Measurements from ENCODE around the gene PYCARD. TPM values are rescaled to one million over a fixed set of nuclear protein-coding genes. Genes with fewer than 3 reads are reported as not detected.
"Not testable (repeated sequence)": the region's sequence is repeated elsewhere in the genome, so short reads cannot be mapped to it uniquely, and the experiment has no call there.

PYCARD gene
- total and polyA plus RNA-seq, 9 donors: 1.8 to 35.8 (median 20.2) TPM

- TF ChIP-seq, protein P1, sequence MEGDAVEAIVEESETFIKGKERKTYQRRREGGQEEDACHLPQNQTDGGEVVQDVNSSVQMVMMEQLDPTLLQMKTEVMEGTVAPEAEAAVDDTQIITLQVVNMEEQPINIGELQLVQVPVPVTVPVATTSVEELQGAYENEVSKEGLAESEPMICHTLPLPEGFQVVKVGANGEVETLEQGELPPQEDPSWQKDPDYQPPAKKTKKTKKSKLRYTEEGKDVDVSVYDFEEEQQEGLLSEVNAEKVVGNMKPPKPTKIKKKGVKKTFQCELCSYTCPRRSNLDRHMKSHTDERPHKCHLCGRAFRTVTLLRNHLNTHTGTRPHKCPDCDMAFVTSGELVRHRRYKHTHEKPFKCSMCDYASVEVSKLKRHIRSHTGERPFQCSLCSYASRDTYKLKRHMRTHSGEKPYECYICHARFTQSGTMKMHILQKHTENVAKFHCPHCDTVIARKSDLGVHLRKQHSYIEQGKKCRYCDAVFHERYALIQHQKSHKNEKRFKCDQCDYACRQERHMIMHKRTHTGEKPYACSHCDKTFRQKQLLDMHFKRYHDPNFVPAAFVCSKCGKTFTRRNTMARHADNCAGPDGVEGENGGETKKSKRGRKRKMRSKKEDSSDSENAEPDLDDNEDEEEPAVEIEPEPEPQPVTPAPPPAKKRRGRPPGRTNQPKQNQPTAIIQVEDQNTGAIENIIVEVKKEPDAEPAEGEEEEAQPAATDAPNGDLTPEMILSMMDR (IDR thresholded peaks at IDR 0.05): no peak
- TF ChIP-seq EP300 (IDR thresholded peaks at IDR 0.05): no peak
- no peak for TF ChIP-seq POLR2A (IDR thresholded peaks at IDR 0.05)
- intact Hi-C loops (cut with DNase I): no loop called here
- H3K27me3 ChIP-seq: no peaks in the 10 kb centered on the region
- no peaks in the 10 kb centered on the region for H3K36me3 ChIP-seq
- H3K4me3 ChIP-seq: no peak overlapping the region
- WGBS, 3 donors: 72 to 78% (median 76%) methylated on average over 3 of the region's 3 CpGs
- H3K9me3 ChIP-seq: no peaks in the 10 kb centered on the region
- DNase-seq: no peak
- H3K4me1 ChIP-seq (ENCODE audit: insufficient read depth): peaks cover 4% of the 10 kb centered on the region
- no peak overlapping the region for H3K27ac ChIP-seq
Observed at GRCh38 chr16:31177136-31177535, 25.4 kb downstream of the PYCARD start.

DNA sequence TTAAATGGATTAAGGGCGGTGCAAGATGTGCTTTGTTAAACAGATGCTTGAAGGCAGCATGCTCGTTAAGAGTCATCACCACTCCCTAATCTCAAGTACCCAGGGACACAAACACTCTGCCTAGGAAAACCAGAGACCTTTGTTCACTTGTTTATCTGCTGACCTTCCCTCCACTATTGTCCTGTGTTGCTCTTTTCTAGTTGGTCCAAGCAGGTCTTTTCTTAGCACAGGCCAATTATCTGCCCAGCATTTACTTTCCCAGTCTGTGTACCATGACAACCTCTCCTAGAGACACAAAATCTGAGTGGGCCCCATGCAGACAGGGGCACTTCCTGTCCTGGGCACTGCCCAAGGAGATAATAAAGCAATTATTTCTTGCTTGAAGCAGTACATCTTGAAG lies 32.5 kb downstream of the PYCARD start:
- 14 to 33% methylated on average over 1 to 2 of the region's 2 CpGs; no CpG with 5 or more reads in 1 of the 3 donors for WGBS, 3 donors
- H3K36me3 ChIP-seq: not testable (repeated sequence)

DNA sequence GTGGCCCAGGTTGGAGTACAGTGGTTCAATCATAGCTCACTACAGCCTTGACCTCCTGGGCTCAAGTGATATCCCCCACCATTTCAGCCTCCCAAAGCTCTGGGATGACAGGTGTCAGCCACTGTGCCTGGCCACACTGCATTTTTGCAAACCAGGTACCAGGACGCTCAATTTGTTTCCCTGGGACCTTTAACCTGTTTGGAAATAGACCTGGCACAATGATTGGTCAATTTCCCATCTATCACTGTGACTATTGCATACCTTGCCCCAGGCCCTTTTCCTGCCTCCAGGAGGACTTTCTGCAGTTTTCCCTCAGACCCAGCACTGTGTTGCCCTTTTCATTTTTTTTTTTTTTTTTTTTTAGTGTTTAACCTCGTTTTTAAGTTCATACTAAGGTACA lies 33.7 kb downstream of the PYCARD start:
- intact Hi-C loops (cut with DNase I): loop anchor here in 1 of 4 donors (5.0 kb wide), 1 partner anchor 263 kb away; no protein-coding TSS in a partner anchor
- 57 to 74% (median 64%) methylated on average over 2 of the region's 2 CpGs for WGBS, 3 donors
- no peak overlapping the region for H3K4me3 ChIP-seq
- DNase-seq: no peak
- no peaks in the 10 kb centered on the region for H3K4me1 ChIP-seq (ENCODE audit: insufficient read depth)
- no peaks in the 10 kb centered on the region for H3K36me3 ChIP-seq
- no peaks in the 10 kb centered on the region for H3K9me3 ChIP-seq
- no peak overlapping the region for H3K27ac ChIP-seq
- TF ChIP-seq EP300 (IDR thresholded peaks at IDR 0.05) (no peak), POLR2A (IDR thresholded peaks at IDR 0.05) (no peak)
- TF ChIP-seq, protein P1 (IDR thresholded peaks at IDR 0.05): no peak
- H3K27me3 ChIP-seq: no peaks in the 10 kb centered on the region

More for the DNA sequence above, 32.5 kb downstream of the PYCARD start:
- H3K9me3 ChIP-seq; intact Hi-C loops (cut with DNase I); H3K4me3 ChIP-seq; H3K4me1 ChIP-seq (ENCODE audit: insufficient read depth); H3K27ac ChIP-seq; H3K27me3 ChIP-seq; DNase-seq: not testable (repeated sequence)

- no peaks in the 10 kb centered on the region for H3K36me3 ChIP-seq
- no peak for DNase-seq
- no peaks in the 10 kb centered on the region for H3K4me1 ChIP-seq (ENCODE audit: insufficient read depth)
- TF ChIP-seq, protein P1 (IDR thresholded peaks at IDR 0.05): no peak
- TF ChIP-seq EP300 (IDR thresholded peaks at IDR 0.05) (no peak), POLR2A (IDR thresholded peaks at IDR 0.05) (no peak)
- H3K4me3 ChIP-seq: no peak overlapping the region
- H3K9me3 ChIP-seq: no peaks in the 10 kb centered on the region
- intact Hi-C loops (cut with DNase I): loop anchor here in 1 of 4 donors (5.0 kb wide), 1 partner anchor 265 kb away; no protein-coding TSS in a partner anchor
- no peak overlapping the region for H3K27ac ChIP-seq
- WGBS, 3 donors: 77 to 84% (median 77%) methylated on average over 8 of the region's 8 CpGs
- H3K27me3 ChIP-seq: no peaks in the 10 kb centered on the region
Observed at GRCh38 chr16:31167315-31167714, 35.2 kb downstream of the PYCARD start.

DNA sequence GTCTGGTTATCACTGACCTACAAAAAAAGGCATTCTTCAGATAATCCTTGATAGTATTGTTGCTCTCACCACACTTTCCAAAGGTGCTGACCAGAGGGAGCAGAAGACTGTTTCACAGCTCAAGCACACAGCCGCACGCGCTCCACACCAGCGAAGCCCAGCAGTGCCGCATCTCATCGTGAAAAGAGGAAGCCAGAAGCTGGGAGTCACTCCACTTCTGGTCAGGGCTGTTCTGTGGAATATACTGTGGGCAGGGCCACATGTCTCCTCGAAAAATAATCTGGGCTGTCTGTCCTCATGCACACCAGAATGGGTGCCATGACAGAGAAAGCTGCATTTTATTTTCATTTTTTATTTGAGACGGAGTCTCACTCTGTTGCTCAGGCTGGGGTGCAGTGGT lies 45.4 kb downstream of the PYCARD start:
- no peak overlapping the region for H3K27ac ChIP-seq
- no peak overlapping the region for H3K4me3 ChIP-seq
- no peaks in the 10 kb centered on the region for H3K36me3 ChIP-seq
- no peaks in the 10 kb centered on the region for H3K9me3 ChIP-seq
- H3K27me3 ChIP-seq: no peaks in the 10 kb centered on the region
- no peaks in the 10 kb centered on the region for H3K4me1 ChIP-seq (ENCODE audit: insufficient read depth)
- TF ChIP-seq POLR2A (IDR thresholded peaks at IDR 0.05) (no peak), EP300 (IDR thresholded peaks at IDR 0.05) (no peak)
- TF ChIP-seq, protein P1 (IDR thresholded peaks at IDR 0.05): no peak
- intact Hi-C loops (cut with DNase I): no loop called here
- 4 to 16% (median 10%) methylated on average over 8 of the region's 8 CpGs for WGBS, 3 donors
- no peak for DNase-seq

Small RNA genes within 50 kb of the gene (small RNA-seq; reads per million reads assigned to genes)
- not detected for gene AC009088.4
- not detected for gene NDUFA3P6

Other genes starting within 250 kb of the PYCARD start
- 10 to 100 TPM in 5 of 7 donors, 1 to 10 TPM in 2; 5.0 to 31.8 (median 24.9) TPM for gene SETD1A, start 245.0 kb downstream of the PYCARD start, total RNA-seq
- gene SETD1A, start 245.0 kb downstream of the PYCARD start, polyA plus RNA-seq: 10 to 100 TPM in 1 of 2 donors, 1 to 10 TPM in 1; 5.8 to 17.1 TPM
- 10 to 100 TPM in 4 of 7 donors, 1 to 10 TPM in 3; 8.0 to 24.5 (median 10.5) TPM for gene HSD3B7, start 217.6 kb downstream of the PYCARD start, total RNA-seq
- 1 to 10 TPM; 3.9 to 8.0 TPM for gene HSD3B7, start 217.6 kb downstream of the PYCARD start, polyA plus RNA-seq
- gene STX1B, start 192.1 kb downstream of the PYCARD start, total RNA-seq: 1 to 10 TPM in 4 of 7 donors, under 1 TPM in 3; 0.34 to 1.5 (median 1.0) TPM
- gene STX1B, start 192.1 kb downstream of the PYCARD start, polyA plus RNA-seq: under 1 TPM; 0.36 to 0.57 TPM
- gene STX4, start 169.2 kb downstream of the PYCARD start, total RNA-seq: 10 to 100 TPM; 26.2 to 73.8 (median 59.2) TPM
- 10 to 100 TPM; 34.4 to 53.7 TPM for gene STX4, start 169.2 kb downstream of the PYCARD start, polyA plus RNA-seq
- 1 to 10 TPM; 4.2 to 7.4 (median 5.7) TPM for gene ZNF668, start 128.5 kb downstream of the PYCARD start, total RNA-seq
- 1 to 10 TPM; 1.3 to 6.7 TPM for gene ZNF668, start 128.5 kb downstream of the PYCARD start, polyA plus RNA-seq
- 10 to 100 TPM; 12.4 to 16.3 (median 14.8) TPM for gene ZNF646, start 128.3 kb downstream of the PYCARD start, total RNA-seq
- 10 to 100 TPM in 1 of 2 donors, 1 to 10 TPM in 1; 2.3 to 12.0 TPM for gene ZNF646, start 128.3 kb downstream of the PYCARD start, polyA plus RNA-seq
- 1 to 10 TPM; 1.1 to 2.9 (median 1.5) TPM for gene PRSS53, start 113.8 kb downstream of the PYCARD start, total RNA-seq
- 1 to 10 TPM in 1 of 2 donors, under 1 TPM in 1; 0.30 to 1.4 TPM for gene PRSS53, start 113.8 kb downstream of the PYCARD start, polyA plus RNA-seq
- gene VKORC1, start 108.0 kb downstream of the PYCARD start, total RNA-seq: 100 to 1,000 TPM in 1 of 7 donors, 10 to 100 TPM in 6; 72.1 to 114 (median 84.5) TPM
- 100 to 1,000 TPM; 117 to 141 TPM for gene VKORC1, start 108.0 kb downstream of the PYCARD start, polyA plus RNA-seq
- gene BCKDK, start 94.4 kb downstream of the PYCARD start, total RNA-seq: 10 to 100 TPM; 34.1 to 51.9 (median 40.5) TPM
- gene BCKDK, start 94.4 kb downstream of the PYCARD start, polyA plus RNA-seq: 10 to 100 TPM; 18.6 to 29.2 TPM
- gene KAT8, start 85.1 kb downstream of the PYCARD start, total RNA-seq: 100 to 1,000 TPM in 4 of 7 donors, 10 to 100 TPM in 3; 71.5 to 129 (median 105) TPM
- 10 to 100 TPM; 66.4 to 87.0 TPM for gene KAT8, start 85.1 kb downstream of the PYCARD start, polyA plus RNA-seq
- 10 to 100 TPM in 1 of 7 donors, 1 to 10 TPM in 4, not detected in 2; 1.4 to 47.0 (median 2.4) TPM for gene PRSS8, start 67.0 kb downstream of the PYCARD start, total RNA-seq
- under 1 TPM in 1 of 2 donors, not detected in 1; 0.05 TPM for gene PRSS8, start 67.0 kb downstream of the PYCARD start, polyA plus RNA-seq
- gene PRSS36, start 52.7 kb downstream of the PYCARD start, total RNA-seq: 1 to 10 TPM in 4 of 7 donors, under 1 TPM in 2, not detected in 1; 0.28 to 2.1 (median 1.3) TPM
- gene PRSS36, start 52.7 kb downstream of the PYCARD start, polyA plus RNA-seq: under 1 TPM in 1 of 2 donors, not detected in 1; 0.96 TPM
- gene FUS, start 22.6 kb downstream of the PYCARD start, total RNA-seq: 100 to 1,000 TPM in 5 of 7 donors, 10 to 100 TPM in 2; 62.2 to 436 (median 355) TPM
- gene FUS, start 22.6 kb downstream of the PYCARD start, polyA plus RNA-seq: 100 to 1,000 TPM; 309 to 469 TPM
- under 1 TPM in 3 of 7 donors, not detected in 4; 0.05 to 0.11 (median 0.07) TPM for gene TRIM72, start 11.4 kb upstream of the PYCARD start, total RNA-seq
- gene TRIM72, start 11.4 kb upstream of the PYCARD start, polyA plus RNA-seq: under 1 TPM in 1 of 2 donors, not detected in 1; 0.01 TPM
- gene PYDC1, start 14.4 kb upstream of the PYCARD start, total RNA-seq: not detected
- gene PYDC1, start 14.4 kb upstream of the PYCARD start, polyA plus RNA-seq: not detected
- 1 to 10 TPM; 2.3 to 8.2 (median 4.1) TPM for gene ITGAM, start 57.2 kb upstream of the PYCARD start, total RNA-seq
- gene ITGAM, start 57.2 kb upstream of the PYCARD start, polyA plus RNA-seq: 1 to 10 TPM; 1.7 to 6.8 TPM
- 10 to 100 TPM in 1 of 7 donors, 1 to 10 TPM in 5, under 1 TPM in 1; 0.83 to 13.9 (median 2.0) TPM for gene ITGAX, start 152.4 kb upstream of the PYCARD start, total RNA-seq
- 1 to 10 TPM in 1 of 2 donors, under 1 TPM in 1; 0.56 to 3.5 TPM for gene ITGAX, start 152.4 kb upstream of the PYCARD start, polyA plus RNA-seq
- gene ITGAD, start 190.6 kb upstream of the PYCARD start, total RNA-seq: under 1 TPM in 2 of 7 donors, not detected in 5; 0.10 to 0.15 TPM
- 1 to 10 TPM in 1 of 2 donors, under 1 TPM in 1; 0.05 to 2.7 TPM for gene ITGAD, start 190.6 kb upstream of the PYCARD start, polyA plus RNA-seq
- gene COX6A2, start 225.6 kb upstream of the PYCARD start, total RNA-seq: not detected
- gene COX6A2, start 225.6 kb upstream of the PYCARD start, polyA plus RNA-seq: 1 to 10 TPM in 1 of 2 donors, not detected in 1; 1.2 TPM
- gene ZNF843, start 240.0 kb upstream of the PYCARD start, total RNA-seq: 1 to 10 TPM; 2.1 to 5.0 (median 4.2) TPM
- gene ZNF843, start 240.0 kb upstream of the PYCARD start, polyA plus RNA-seq: 1 to 10 TPM; 2.2 to 2.8 TPM